ENCODE results near the gene SGMS1.

DNA sequence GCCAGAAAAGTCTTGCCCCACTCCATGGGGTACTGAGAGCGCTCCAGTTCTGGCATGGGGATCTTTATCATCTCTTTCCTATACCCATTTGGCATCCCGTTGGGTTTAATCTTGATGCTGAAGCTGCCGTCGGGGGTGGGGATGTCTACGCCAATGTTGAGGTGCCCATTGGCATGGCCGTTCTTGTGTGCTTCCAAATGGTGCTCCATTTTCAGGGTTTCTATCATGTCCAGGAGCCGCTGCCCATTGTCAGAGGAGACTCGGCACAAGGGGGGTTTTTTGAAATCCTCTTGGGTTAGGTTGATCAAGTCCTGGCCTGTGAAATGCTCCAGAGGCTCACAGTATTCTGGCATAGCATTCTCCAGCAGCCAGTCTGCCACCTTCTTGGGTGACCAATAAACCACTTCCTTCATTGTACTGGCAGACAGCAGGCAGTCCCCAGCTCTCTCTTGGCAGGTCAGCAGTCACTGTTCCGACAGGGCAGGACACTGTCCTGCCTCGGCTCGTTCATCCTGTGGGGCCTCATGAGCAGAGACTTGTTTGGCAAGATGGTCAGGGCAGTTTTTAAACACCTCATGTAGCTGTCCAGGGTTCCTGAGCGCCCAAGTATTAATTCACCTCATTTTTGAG lies 279.9 kb downstream of the SGMS1 start:
- TF ChIP-seq, protein P1, sequence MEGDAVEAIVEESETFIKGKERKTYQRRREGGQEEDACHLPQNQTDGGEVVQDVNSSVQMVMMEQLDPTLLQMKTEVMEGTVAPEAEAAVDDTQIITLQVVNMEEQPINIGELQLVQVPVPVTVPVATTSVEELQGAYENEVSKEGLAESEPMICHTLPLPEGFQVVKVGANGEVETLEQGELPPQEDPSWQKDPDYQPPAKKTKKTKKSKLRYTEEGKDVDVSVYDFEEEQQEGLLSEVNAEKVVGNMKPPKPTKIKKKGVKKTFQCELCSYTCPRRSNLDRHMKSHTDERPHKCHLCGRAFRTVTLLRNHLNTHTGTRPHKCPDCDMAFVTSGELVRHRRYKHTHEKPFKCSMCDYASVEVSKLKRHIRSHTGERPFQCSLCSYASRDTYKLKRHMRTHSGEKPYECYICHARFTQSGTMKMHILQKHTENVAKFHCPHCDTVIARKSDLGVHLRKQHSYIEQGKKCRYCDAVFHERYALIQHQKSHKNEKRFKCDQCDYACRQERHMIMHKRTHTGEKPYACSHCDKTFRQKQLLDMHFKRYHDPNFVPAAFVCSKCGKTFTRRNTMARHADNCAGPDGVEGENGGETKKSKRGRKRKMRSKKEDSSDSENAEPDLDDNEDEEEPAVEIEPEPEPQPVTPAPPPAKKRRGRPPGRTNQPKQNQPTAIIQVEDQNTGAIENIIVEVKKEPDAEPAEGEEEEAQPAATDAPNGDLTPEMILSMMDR (conservative IDR thresholded peaks at IDR 0.05; ENCODE audit: low read depth in 2 of 2), result no peak
- TF ChIP-seq EZH2 (IDR thresholded peaks at IDR 0.05; ENCODE audit: low read depth, unreplicated experiment), result no peak
- TF ChIP-seq EZH2phosphoT487 (IDR thresholded peaks at IDR 0.05; ENCODE audit: unreplicated experiment), result no peak
- no peak for TF ChIP-seq POLR2AphosphoS5 (IDR thresholded peaks at IDR 0.05; ENCODE audit: low read depth)
- no peak for TF ChIP-seq JUNB (IDR thresholded peaks at IDR 0.05; ENCODE audit: unreplicated experiment)
- TF ChIP-seq CREB1 (CRISPR knock-in tag; IDR thresholded peaks at IDR 0.05; ENCODE audit: low read depth), result no peak
- TF ChIP-seq, protein P2, sequence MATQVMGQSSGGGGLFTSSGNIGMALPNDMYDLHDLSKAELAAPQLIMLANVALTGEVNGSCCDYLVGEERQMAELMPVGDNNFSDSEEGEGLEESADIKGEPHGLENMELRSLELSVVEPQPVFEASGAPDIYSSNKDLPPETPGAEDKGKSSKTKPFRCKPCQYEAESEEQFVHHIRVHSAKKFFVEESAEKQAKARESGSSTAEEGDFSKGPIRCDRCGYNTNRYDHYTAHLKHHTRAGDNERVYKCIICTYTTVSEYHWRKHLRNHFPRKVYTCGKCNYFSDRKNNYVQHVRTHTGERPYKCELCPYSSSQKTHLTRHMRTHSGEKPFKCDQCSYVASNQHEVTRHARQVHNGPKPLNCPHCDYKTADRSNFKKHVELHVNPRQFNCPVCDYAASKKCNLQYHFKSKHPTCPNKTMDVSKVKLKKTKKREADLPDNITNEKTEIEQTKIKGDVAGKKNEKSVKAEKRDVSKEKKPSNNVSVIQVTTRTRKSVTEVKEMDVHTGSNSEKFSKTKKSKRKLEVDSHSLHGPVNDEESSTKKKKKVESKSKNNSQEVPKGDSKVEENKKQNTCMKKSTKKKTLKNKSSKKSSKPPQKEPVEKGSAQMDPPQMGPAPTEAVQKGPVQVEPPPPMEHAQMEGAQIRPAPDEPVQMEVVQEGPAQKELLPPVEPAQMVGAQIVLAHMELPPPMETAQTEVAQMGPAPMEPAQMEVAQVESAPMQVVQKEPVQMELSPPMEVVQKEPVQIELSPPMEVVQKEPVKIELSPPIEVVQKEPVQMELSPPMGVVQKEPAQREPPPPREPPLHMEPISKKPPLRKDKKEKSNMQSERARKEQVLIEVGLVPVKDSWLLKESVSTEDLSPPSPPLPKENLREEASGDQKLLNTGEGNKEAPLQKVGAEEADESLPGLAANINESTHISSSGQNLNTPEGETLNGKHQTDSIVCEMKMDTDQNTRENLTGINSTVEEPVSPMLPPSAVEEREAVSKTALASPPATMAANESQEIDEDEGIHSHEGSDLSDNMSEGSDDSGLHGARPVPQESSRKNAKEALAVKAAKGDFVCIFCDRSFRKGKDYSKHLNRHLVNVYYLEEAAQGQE (IDR thresholded peaks at IDR 0.05; ENCODE audit: unreplicated experiment), result no peak
- no peak for TF ChIP-seq NANOG (IDR thresholded peaks at IDR 0.05; ENCODE audit: borderline replicate concordance)
- TF ChIP-seq ZNF462 (CRISPR knock-in tag; IDR thresholded peaks at IDR 0.05), result no peak
